HepG2 (cell line): Measurements from ENCODE around the gene CABLES2. TPM values are rescaled to one million over a fixed set of nuclear protein-coding genes. Genes with fewer than 3 reads are reported as not detected.
A peak's percentile ranks its signal among the peaks of the same experiment; 100 is the strongest.

Source experiments
- ARHGAP35 ChIP-seq: sonication (generic); formaldehyde crosslinking; IDR thresholded peaks from 2 replicates; pipeline ENCODE4 v1.9.0; 2022; ENCODE audit warnings: mild to moderate bottlenecking, inconsistent platforms, moderate library complexity, missing genetic modification reagents, borderline replicate concordance
- ARNT2 ChIP-seq: sonication (generic); formaldehyde crosslinking; IDR thresholded peaks from 2 replicates; pipeline ENCODE4 v1.8.0; 2022; ENCODE audit warnings: mild to moderate bottlenecking, low read depth, missing genetic modification reagents, moderate library complexity
- CSRNP2 ChIP-seq: sonication (generic); formaldehyde crosslinking; conservative IDR thresholded peaks from 2 replicates; pipeline ENCODE4 v1.8.0; 2022; ENCODE audit warnings: low read depth, missing genetic modification reagents
- DNMT1 ChIP-seq: sonication (generic); formaldehyde crosslinking; IDR thresholded peaks from 2 replicates; pipeline ENCODE4 v1.5.1; 2020; ENCODE audit warnings: mild to moderate bottlenecking, missing genetic modification reagents
- FOXK1 ChIP-seq: sonication (generic); formaldehyde crosslinking; IDR thresholded peaks from 2 replicates; pipeline ENCODE4 v1.4.0; 2020; ENCODE audit warnings: low read depth, missing genetic modification reagents, borderline replicate concordance
- FOXM1 ChIP-seq: sonication (generic); formaldehyde crosslinking; IDR thresholded peaks from 2 replicates; pipeline ENCODE4 v1.5.0; 2020; ENCODE audit warnings: missing genetic modification reagents
- MAZ ChIP-seq, 2 experiments: sonication (generic) in 1 of 2; formaldehyde crosslinking in 1 of 2; IDR thresholded peaks; 2 replicates each; pipeline versions ENCODE4 v1.5.0 to v1.6.1; 2012 to 2020; ENCODE audit warnings: low read depth in 2 of 2, mild to moderate bottlenecking in 2 of 2, borderline replicate concordance in 1 of 2, improper control_type of control experiment in 1 of 2, low read length in 1 of 2, missing genetic modification reagents in 1 of 2, moderate library complexity in 1 of 2
- MIXL1 ChIP-seq: IDR thresholded peaks from 2 replicates; pipeline ENCODE4 v1.6.1; 2016
- MTA1 ChIP-seq: sonication (generic); formaldehyde crosslinking; IDR thresholded peaks from 2 replicates; pipeline ENCODE4 v1.4.0; 2020; ENCODE audit warnings: missing genetic modification reagents, mild to moderate bottlenecking, borderline replicate concordance
- PATZ1 ChIP-seq: sonication (generic); formaldehyde crosslinking; IDR thresholded peaks from 2 replicates; pipeline ENCODE4 v1.4.0; 2020; ENCODE audit warnings: missing genetic modification reagents
- ZFAT ChIP-seq: sonication (generic); formaldehyde crosslinking; conservative IDR thresholded peaks from 2 replicates; pipeline ENCODE4 v1.8.1; 2023; ENCODE audit warnings: missing genetic modification reagents, inconsistent platforms
- ZFP1 ChIP-seq: IDR thresholded peaks from 2 replicates; pipeline ENCODE4 v1.6.1; 2016
- ZNF547 ChIP-seq: sonication (generic); formaldehyde crosslinking; IDR thresholded peaks from 2 replicates; pipeline ENCODE4 v1.5.1; 2020; ENCODE audit warnings: mild to moderate bottlenecking, missing genetic modification reagents
- ZNF761 ChIP-seq: sonication (generic); formaldehyde crosslinking; conservative IDR thresholded peaks from 2 replicates; pipeline ENCODE4 v1.4.0; 2020; ENCODE audit warnings: mild to moderate bottlenecking, missing genetic modification reagents
- ZNF83 ChIP-seq: sonication (generic); formaldehyde crosslinking; IDR thresholded peaks from 2 replicates; pipeline ENCODE4 v1.4.0; 2020; ENCODE audit warnings: missing genetic modification reagents, mild to moderate bottlenecking, borderline replicate concordance
- polyA plus RNA-seq, 8 experiments: library from polyadenylated mRNA; depleted of rRNA in 3 of 8; stranded (reverse) in 7 of 8; unstranded in 1 of 8; fragments of >200 nt; fragmentation: Illumina TruSeq in 4 of 8; extraction: Trizol in 4 of 8; gene quantifications; 2 replicates each; pipeline versions ENCODE4 v1.2.1 to v1.2.3, GENCODE V29; 2011 to 2016; ENCODE audit warnings: low read depth in 4 of 8, missing spikeins in 1 of 8, mixed read lengths in 1 of 8; ENCODE audit not compliant: insufficient read depth in 1 of 8
- total RNA-seq, 5 experiments: library from RNA; depleted of rRNA; stranded (reverse); fragments of >200 nt; fragmentation: Illumina TruSeq; extraction: Trizol; gene quantifications; 2 replicates each; pipeline ENCODE4 v1.2.3, GENCODE V29; 2016; ENCODE audit warnings: low read depth in 1 of 5
- TF ChIP-seq, protein P1 (sequence below): sonication (generic); formaldehyde crosslinking; IDR thresholded peaks from 2 replicates; pipeline ENCODE4 v1.5.0; 2020; ENCODE audit warnings: missing genetic modification reagents, mild to moderate bottlenecking, borderline replicate concordance
- TF ChIP-seq, protein P2 (sequence below): sonication (generic); formaldehyde crosslinking; conservative IDR thresholded peaks from 2 replicates; pipeline ENCODE4 v1.4.0; 2020; ENCODE audit warnings: mild to moderate bottlenecking, missing genetic modification reagents, moderate library complexity
- TF ChIP-seq, protein P3 (sequence below): sonication (generic); formaldehyde crosslinking; conservative IDR thresholded peaks from 2 replicates; pipeline ENCODE4 v1.8.0; 2022; ENCODE audit warnings: missing genetic modification reagents

CABLES2 gene
- total and polyA plus RNA-seq, 2 of the 13 experiments (the other 11 are each of a cell fraction or from before 2014, with no cell fraction given), result 5.2 to 9.7 TPM

DNA sequence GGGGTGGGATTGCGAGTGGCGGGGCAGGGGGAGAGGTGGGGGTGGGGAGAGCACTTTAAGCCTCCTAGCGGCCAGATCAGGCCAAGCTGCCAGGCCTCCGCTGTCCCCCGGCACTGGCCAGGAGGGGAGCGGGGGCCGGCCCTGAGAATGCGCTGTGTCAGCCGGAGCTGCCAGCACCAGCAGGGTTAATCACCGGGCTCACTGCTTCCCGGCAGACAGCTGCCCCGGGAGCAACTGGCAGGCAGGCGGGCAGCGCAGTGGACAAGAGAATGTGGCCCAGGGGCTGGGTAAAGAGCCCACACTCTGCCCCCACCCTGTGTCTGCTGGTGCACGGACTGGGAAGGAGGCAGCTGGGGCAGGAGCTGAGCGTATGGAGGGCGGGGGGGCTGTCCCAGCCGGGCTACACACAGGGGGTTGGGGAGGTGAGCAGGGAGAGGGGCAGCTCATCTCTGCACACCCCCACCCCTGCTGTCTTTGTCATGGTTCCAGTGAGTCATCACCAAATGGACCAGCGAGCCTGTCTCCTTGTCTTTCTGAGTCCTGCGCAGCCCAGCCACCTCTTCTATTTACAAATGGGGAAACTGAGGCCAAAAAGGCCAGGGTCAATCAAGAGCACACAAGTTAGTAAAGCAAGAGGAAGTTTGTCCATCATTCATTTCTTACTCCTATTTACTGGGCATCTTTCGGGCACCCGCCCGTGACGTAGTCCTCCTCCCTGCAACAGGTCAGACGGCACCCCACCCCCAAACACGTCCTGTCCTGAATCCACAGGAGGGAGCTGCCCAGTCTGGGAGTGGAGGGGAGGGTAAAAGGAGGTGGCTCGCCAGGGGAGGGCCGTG, 37.9 kb downstream of the CABLES2 start (continued):
- peak; percentile 94 for TF ChIP-seq PATZ1 (CRISPR knock-in tag)
- peak; percentile 84; the same call in 1 of the 2 replicates for TF ChIP-seq MAZ (IDR thresholded peaks at IDR 0.05; ENCODE audit: borderline replicate concordance, low read depth, low read length)
- TF ChIP-seq MAZ (CRISPR knock-in tag; IDR thresholded peaks at IDR 0.05; ENCODE audit: low read depth), result no peak; the same call in 1 of the 2 replicates
- TF ChIP-seq, protein P1, sequence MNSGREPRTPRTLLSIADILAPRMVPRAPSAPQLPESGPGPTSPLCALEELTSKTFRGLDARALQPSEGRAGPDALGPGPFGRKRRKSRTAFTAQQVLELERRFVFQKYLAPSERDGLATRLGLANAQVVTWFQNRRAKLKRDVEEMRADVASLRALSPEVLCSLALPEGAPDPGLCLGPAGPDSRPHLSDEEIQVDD (CRISPR knock-in tag), result no peak
- TF ChIP-seq, protein P2, sequence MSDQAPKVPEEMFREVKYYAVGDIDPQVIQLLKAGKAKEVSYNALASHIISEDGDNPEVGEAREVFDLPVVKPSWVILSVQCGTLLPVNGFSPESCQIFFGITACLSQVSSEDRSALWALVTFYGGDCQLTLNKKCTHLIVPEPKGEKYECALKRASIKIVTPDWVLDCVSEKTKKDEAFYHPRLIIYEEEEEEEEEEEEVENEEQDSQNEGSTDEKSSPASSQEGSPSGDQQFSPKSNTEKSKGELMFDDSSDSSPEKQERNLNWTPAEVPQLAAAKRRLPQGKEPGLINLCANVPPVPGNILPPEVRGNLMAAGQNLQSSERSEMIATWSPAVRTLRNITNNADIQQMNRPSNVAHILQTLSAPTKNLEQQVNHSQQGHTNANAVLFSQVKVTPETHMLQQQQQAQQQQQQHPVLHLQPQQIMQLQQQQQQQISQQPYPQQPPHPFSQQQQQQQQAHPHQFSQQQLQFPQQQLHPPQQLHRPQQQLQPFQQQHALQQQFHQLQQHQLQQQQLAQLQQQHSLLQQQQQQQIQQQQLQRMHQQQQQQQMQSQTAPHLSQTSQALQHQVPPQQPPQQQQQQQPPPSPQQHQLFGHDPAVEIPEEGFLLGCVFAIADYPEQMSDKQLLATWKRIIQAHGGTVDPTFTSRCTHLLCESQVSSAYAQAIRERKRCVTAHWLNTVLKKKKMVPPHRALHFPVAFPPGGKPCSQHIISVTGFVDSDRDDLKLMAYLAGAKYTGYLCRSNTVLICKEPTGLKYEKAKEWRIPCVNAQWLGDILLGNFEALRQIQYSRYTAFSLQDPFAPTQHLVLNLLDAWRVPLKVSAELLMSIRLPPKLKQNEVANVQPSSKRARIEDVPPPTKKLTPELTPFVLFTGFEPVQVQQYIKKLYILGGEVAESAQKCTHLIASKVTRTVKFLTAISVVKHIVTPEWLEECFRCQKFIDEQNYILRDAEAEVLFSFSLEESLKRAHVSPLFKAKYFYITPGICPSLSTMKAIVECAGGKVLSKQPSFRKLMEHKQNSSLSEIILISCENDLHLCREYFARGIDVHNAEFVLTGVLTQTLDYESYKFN (CRISPR knock-in tag), result no peak
- peak; percentile 59; the same call in 1 of the 2 replicates for TF ChIP-seq ZFP1 (CRISPR knock-in tag)
- peak; percentile 66; the same call in 1 of the 2 replicates for TF ChIP-seq ARNT2 (CRISPR knock-in tag)
- no peak; the same call in 1 of the 2 replicates for TF ChIP-seq ARHGAP35 (CRISPR knock-in tag)
- no peak; the same call in none of the 2 replicates for TF ChIP-seq MTA1 (CRISPR knock-in tag)
- TF ChIP-seq CSRNP2 (CRISPR knock-in tag), result no peak
- no peak; the same call in 1 of the 2 replicates for TF ChIP-seq DNMT1 (CRISPR knock-in tag)
- no peak for TF ChIP-seq ZNF547 (CRISPR knock-in tag)
- no peak for TF ChIP-seq MIXL1 (CRISPR knock-in tag)
- TF ChIP-seq ZFAT (CRISPR knock-in tag), result no peak
- TF ChIP-seq FOXK1 (CRISPR knock-in tag), result no peak
- TF ChIP-seq ZNF83 (CRISPR knock-in tag), result no peak
- TF ChIP-seq, protein P3, sequence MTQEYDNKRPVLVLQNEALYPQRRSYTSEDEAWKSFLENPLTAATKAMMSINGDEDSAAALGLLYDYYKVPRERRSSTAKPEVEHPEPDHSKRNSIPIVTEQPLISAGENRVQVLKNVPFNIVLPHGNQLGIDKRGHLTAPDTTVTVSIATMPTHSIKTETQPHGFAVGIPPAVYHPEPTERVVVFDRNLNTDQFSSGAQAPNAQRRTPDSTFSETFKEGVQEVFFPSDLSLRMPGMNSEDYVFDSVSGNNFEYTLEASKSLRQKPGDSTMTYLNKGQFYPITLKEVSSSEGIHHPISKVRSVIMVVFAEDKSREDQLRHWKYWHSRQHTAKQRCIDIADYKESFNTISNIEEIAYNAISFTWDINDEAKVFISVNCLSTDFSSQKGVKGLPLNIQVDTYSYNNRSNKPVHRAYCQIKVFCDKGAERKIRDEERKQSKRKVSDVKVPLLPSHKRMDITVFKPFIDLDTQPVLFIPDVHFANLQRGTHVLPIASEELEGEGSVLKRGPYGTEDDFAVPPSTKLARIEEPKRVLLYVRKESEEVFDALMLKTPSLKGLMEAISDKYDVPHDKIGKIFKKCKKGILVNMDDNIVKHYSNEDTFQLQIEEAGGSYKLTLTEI (CRISPR knock-in tag), result no peak
- TF ChIP-seq ZNF761 (CRISPR knock-in tag), result no peak; the same call in 1 of the 2 replicates
- TF ChIP-seq FOXM1, result no peak
